ENCODE measurements around the gene HIBCH. TPM values are rescaled to one million over a fixed set of nuclear protein-coding genes. Genes with fewer than 3 reads are reported as not detected.
A peak's percentile ranks its signal among the peaks of the same experiment; 100 is the strongest.

HIBCH gene
- total and polyA plus RNA-seq, 9 of the 15 experiments (the other 6 are each of a cell fraction or from before 2014, with no cell fraction given) = 17.0 to 65.4 (median 28.3) TPM

- TF ChIP-seq MCM3 (IDR thresholded peaks at IDR 0.05) (no peak), HDAC2 (IDR thresholded peaks at IDR 0.05) (0 out of 2 replicates have a peak, but pooled peaks have one; percentile 4), DACH1 (IDR thresholded peaks at IDR 0.05; ENCODE audit: partially characterized antibody) (no peak), PHB (CRISPR knock-in tag; IDR thresholded peaks at IDR 0.05) (no peak), ZNF175 (CRISPR knock-in tag; IDR thresholded peaks at IDR 0.05; ENCODE audit: low read depth) (no peak), IFI16 (CRISPR knock-in tag; IDR thresholded peaks at IDR 0.05) (no peak), USF1 (CRISPR knock-in tag; IDR thresholded peaks at IDR 0.05) (no peak), SMARCB1 (IDR thresholded peaks at IDR 0.05; ENCODE audit: insufficient read length, low read depth) (no peak), ZNF12 (CRISPR knock-in tag; IDR thresholded peaks at IDR 0.05) (no peak), PRPF4 (IDR thresholded peaks at IDR 0.05; ENCODE audit: insufficient read depth, low read depth, low read length, poor library complexity, severe bottlenecking) (no peak), ZNF316 (IDR thresholded peaks at IDR 0.05) (0 out of 2 replicates have a peak, but pooled peaks have one; percentile 6), PHF20 (IDR thresholded peaks at IDR 0.05; ENCODE audit: partially characterized antibody) (no peak), XRCC3 (IDR thresholded peaks at IDR 0.05) (no peak), TBP (optimal IDR thresholded peaks at IDR 0.05; ENCODE audit: low read depth, low read length) (no peak), TAF9B (IDR thresholded peaks at IDR 0.05; ENCODE audit: partially characterized antibody) (no peak), ZNF766 (CRISPR knock-in tag; conservative IDR thresholded peaks at IDR 0.05) (peak; percentile 89), ZNF134 (CRISPR knock-in tag; conservative IDR thresholded peaks at IDR 0.05) (no peak), TAL1 (IDR thresholded peaks at IDR 0.05) (peak; percentile 17; the same call in 1 of the 2 replicates), ARID1B (IDR thresholded peaks at IDR 0.05) (peak; percentile 44; the same call in 1 of the 2 replicates), BCOR (IDR thresholded peaks at IDR 0.05) (no peak), KDM4B (IDR thresholded peaks at IDR 0.05; ENCODE audit: borderline replicate concordance in 2 of 2, low read depth in 1 of 2) (no peak), KAT7 (CRISPR knock-in tag; IDR thresholded peaks at IDR 0.05; ENCODE audit: borderline replicate concordance) (no peak), ELF4 (CRISPR knock-in tag; IDR thresholded peaks at IDR 0.05) (no peak)
- TF ChIP-seq, protein P1, sequence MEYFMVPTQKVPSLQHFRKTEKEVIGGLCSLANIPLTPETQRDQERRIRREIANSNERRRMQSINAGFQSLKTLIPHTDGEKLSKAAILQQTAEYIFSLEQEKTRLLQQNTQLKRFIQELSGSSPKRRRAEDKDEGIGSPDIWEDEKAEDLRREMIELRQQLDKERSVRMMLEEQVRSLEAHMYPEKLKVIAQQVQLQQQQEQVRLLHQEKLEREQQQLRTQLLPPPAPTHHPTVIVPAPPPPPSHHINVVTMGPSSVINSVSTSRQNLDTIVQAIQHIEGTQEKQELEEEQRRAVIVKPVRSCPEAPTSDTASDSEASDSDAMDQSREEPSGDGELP (CRISPR knock-in tag; IDR thresholded peaks at IDR 0.05; ENCODE audit: borderline replicate concordance) = no peak
- TF ChIP-seq, protein P2, sequence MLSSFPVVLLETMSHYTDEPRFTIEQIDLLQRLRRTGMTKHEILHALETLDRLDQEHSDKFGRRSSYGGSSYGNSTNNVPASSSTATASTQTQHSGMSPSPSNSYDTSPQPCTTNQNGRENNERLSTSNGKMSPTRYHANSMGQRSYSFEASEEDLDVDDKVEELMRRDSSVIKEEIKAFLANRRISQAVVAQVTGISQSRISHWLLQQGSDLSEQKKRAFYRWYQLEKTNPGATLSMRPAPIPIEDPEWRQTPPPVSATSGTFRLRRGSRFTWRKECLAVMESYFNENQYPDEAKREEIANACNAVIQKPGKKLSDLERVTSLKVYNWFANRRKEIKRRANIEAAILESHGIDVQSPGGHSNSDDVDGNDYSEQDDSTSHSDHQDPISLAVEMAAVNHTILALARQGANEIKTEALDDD (IDR thresholded peaks at IDR 0.05) = peak; percentile 91
- TF ChIP-seq, protein P3, sequence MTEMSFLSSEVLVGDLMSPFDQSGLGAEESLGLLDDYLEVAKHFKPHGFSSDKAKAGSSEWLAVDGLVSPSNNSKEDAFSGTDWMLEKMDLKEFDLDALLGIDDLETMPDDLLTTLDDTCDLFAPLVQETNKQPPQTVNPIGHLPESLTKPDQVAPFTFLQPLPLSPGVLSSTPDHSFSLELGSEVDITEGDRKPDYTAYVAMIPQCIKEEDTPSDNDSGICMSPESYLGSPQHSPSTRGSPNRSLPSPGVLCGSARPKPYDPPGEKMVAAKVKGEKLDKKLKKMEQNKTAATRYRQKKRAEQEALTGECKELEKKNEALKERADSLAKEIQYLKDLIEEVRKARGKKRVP (CRISPR knock-in tag; IDR thresholded peaks at IDR 0.05) = no peak
- TF ChIP-seq, protein P4, sequence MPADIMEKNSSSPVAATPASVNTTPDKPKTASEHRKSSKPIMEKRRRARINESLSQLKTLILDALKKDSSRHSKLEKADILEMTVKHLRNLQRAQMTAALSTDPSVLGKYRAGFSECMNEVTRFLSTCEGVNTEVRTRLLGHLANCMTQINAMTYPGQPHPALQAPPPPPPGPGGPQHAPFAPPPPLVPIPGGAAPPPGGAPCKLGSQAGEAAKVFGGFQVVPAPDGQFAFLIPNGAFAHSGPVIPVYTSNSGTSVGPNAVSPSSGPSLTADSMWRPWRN (IDR thresholded peaks at IDR 0.05; ENCODE audit: low read depth) = no peak
Observed at GRCh38 chr2:190213441-190214335, 105.9 kb downstream of the HIBCH start (continued).

Measured in K562 (cell line).